WTC11 (cell line): Measurements from ENCODE around the gene MVB12A. TPM values are rescaled to one million over a fixed set of nuclear protein-coding genes. Genes with fewer than 3 reads are reported as not detected.
A peak's percentile ranks its signal among the peaks of the same experiment; 100 is the strongest.

Experiments used
- ATAC-seq: fragments of 200-7000 bp; cut with Tn5 transposase; 2 replicates; pipeline ENCODE4 v1.10.0; 2021; ENCODE audit warnings: mild to moderate bottlenecking, moderate library complexity
- CTCF ChIA-PET: fragments of 300-600 bp; sonication (Branson Sonifier 250); formaldehyde crosslinking; loops from one replicate; lab custom pipeline; 2021; ENCODE audit warnings: antibody characterized with exemption; lab: Charles Lee
- POLR2A ChIA-PET: fragments of 350-600 bp; sonication (Branson Sonifier 250); formaldehyde crosslinking; loops from one replicate; lab custom pipeline; 2021; ENCODE audit warnings: antibody characterized with exemption; lab: Charles Lee
- DNase-seq: peaks from one replicate; pipeline ENCODE4 v3.0.0; 2021; ENCODE audit warnings: low spot score
- H3K27ac Mint-ChIP-seq: 2 replicates; pipeline ENCODE4 v1.8.0; 2021; ENCODE audit warnings: mixed read lengths
- H3K27me3 Mint-ChIP-seq: 2 replicates; pipeline ENCODE4 v1.8.0; 2021; ENCODE audit warnings: low read depth, mild to moderate bottlenecking, moderate library complexity, mixed read lengths
- H3K36me3 Mint-ChIP-seq: 2 replicates; pipeline ENCODE4 v1.8.0; 2021; ENCODE audit warnings: mixed read lengths
- H3K4me1 Mint-ChIP-seq: 2 replicates; pipeline ENCODE4 v1.8.0; 2022; ENCODE audit warnings: mixed read lengths
- H3K4me3 Mint-ChIP-seq: 2 replicates; pipeline ENCODE4 v1.8.0; 2021; ENCODE audit warnings: mild to moderate bottlenecking, moderate library complexity, mixed read lengths
- H3K9me3 Mint-ChIP-seq: 2 replicates; pipeline ENCODE4 v1.8.0; 2021; ENCODE audit warnings: mixed read lengths
- AR ChIP-seq: fragments of 250-450 bp; sonication (Bioruptor Pico); IDR thresholded peaks from 2 replicates; pipeline ENCODE4 v1.9.0; 2021; ENCODE audit warnings: mild to moderate bottlenecking
- CBFB ChIP-seq: sonication (generic); formaldehyde crosslinking; IDR thresholded peaks from 2 replicates; pipeline ENCODE4 v1.8.1; 2022; ENCODE audit warnings: mild to moderate bottlenecking, low read depth, missing genetic modification reagents
- FOXJ3 ChIP-seq: sonication (generic); formaldehyde crosslinking; IDR thresholded peaks from 2 replicates; pipeline ENCODE4 v1.9.0; 2021; ENCODE audit warnings: missing genetic modification reagents, mild to moderate bottlenecking, borderline replicate concordance
- GRHL2 ChIP-seq: fragments of 250-450 bp; sonication (Bioruptor Pico); IDR thresholded peaks from 2 replicates; pipeline ENCODE4 v1.8.0; 2022; ENCODE audit warnings: mild to moderate bottlenecking, moderate library complexity; ENCODE audit not compliant: insufficient replicate concordance, severe bottlenecking
- IRF2 ChIP-seq: sonication (generic); formaldehyde crosslinking; IDR thresholded peaks from 2 replicates; pipeline ENCODE4 v1.8.0; 2022; ENCODE audit warnings: low read depth, missing genetic modification reagents, borderline replicate concordance
- JUN ChIP-seq: sonication (generic); formaldehyde crosslinking; IDR thresholded peaks from 2 replicates; pipeline ENCODE4 v1.8.0; 2023; ENCODE audit warnings: mild to moderate bottlenecking, missing genetic modification reagents
- MXD4 ChIP-seq: fragments of 250-450 bp; sonication (Bioruptor Pico); IDR thresholded peaks from 2 replicates; pipeline ENCODE4 v1.8.0; 2021; ENCODE audit warnings: mild to moderate bottlenecking, moderate library complexity, borderline replicate concordance
- NFE2L1 ChIP-seq: sonication (generic); formaldehyde crosslinking; IDR thresholded peaks from 2 replicates; pipeline ENCODE4 v1.8.1; 2023; ENCODE audit warnings: missing genetic modification reagents
- NR2C2 ChIP-seq: sonication (generic); formaldehyde crosslinking; IDR thresholded peaks from 2 replicates; pipeline ENCODE4 v1.8.0; 2022; ENCODE audit warnings: mild to moderate bottlenecking, missing genetic modification reagents
- OVOL2 ChIP-seq: fragments of 250-450 bp; sonication (Bioruptor Pico); IDR thresholded peaks from 2 replicates; pipeline ENCODE4 v1.9.0; 2021; ENCODE audit warnings: mild to moderate bottlenecking, borderline replicate concordance
- SMAD3 ChIP-seq: sonication (generic); formaldehyde crosslinking; IDR thresholded peaks from 2 replicates; pipeline ENCODE4 v1.8.0; 2022; ENCODE audit warnings: missing genetic modification reagents, mild to moderate bottlenecking, borderline replicate concordance
- SP1 ChIP-seq: sonication (generic); formaldehyde crosslinking; conservative IDR thresholded peaks from 2 replicates; pipeline ENCODE4 v1.8.1; 2022; ENCODE audit warnings: missing genetic modification reagents
- TCF7 ChIP-seq: sonication (generic); formaldehyde crosslinking; IDR thresholded peaks from 2 replicates; pipeline ENCODE4 v1.8.0; 2022; ENCODE audit warnings: mild to moderate bottlenecking, low read depth, missing genetic modification reagents, moderate library complexity
- TEAD1 ChIP-seq: sonication (generic); formaldehyde crosslinking; IDR thresholded peaks from 2 replicates; pipeline ENCODE4 v1.8.0; 2022; ENCODE audit warnings: mild to moderate bottlenecking, missing genetic modification reagents
- ZMAT4 ChIP-seq: fragments of 250-450 bp; sonication (Bioruptor Pico); IDR thresholded peaks from 2 replicates; pipeline ENCODE4 v1.9.0; 2021; ENCODE audit warnings: mild to moderate bottlenecking
- ZSCAN18 ChIP-seq: fragments of 250-450 bp; sonication (Bioruptor Pico); IDR thresholded peaks from 2 replicates; pipeline ENCODE4 v2.1.2; 2022; ENCODE audit warnings: mild to moderate bottlenecking, moderate library complexity
- total RNA-seq: library from RNA; stranded (reverse); gene quantifications from 3 replicates; pipeline ENCODE4 v1.2.3, GENCODE V29; 2021
- TF ChIP-seq, protein P1 (sequence below): fragments of 200-600 bp; IDR thresholded peaks from 2 replicates; pipeline ENCODE4 v1.8.0; 2022; ENCODE audit warnings: antibody characterized with exemption
- TF ChIP-seq, protein P2 (sequence below): sonication (generic); formaldehyde crosslinking; IDR thresholded peaks from 2 replicates; pipeline ENCODE4 v1.8.1; 2022; ENCODE audit warnings: low read depth, mild to moderate bottlenecking, moderate library complexity, missing genetic modification reagents, borderline replicate concordance
- TF ChIP-seq, protein P3 (sequence below): sonication (generic); formaldehyde crosslinking; IDR thresholded peaks from 2 replicates; pipeline ENCODE4 v1.8.0; 2022; ENCODE audit warnings: mild to moderate bottlenecking, missing genetic modification reagents
- TF ChIP-seq, protein P4 (sequence below): sonication (generic); formaldehyde crosslinking; IDR thresholded peaks from 2 replicates; pipeline ENCODE4 v1.8.0; 2023; ENCODE audit warnings: missing genetic modification reagents, mild to moderate bottlenecking, borderline replicate concordance
- TF ChIP-seq, protein P5 (sequence below): sonication (generic); formaldehyde crosslinking; IDR thresholded peaks from 2 replicates; pipeline ENCODE4 v1.8.1; 2023; ENCODE audit warnings: mild to moderate bottlenecking, missing genetic modification reagents, moderate library complexity

MVB12A gene
- total RNA-seq, 1 experiment from 2014 or later, result 58.7 TPM

DNA sequence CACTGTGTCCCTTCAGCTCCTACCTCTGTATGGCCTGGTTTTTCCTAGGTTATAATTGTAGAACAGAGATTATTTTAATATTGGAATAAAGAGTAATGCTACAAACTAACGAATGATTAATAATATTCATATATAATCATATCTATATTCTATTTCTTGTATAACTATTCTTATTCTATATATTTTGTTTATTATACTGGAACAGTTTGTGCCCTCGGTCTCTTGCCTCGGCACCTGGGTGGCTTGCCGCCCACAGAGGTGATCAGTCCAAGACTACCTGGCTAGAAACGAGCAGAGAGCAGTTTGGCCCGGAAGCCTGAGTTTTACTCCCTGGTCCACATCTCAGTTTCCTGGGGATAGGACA, 46.6 kb downstream of the MVB12A start (continued):
- TF ChIP-seq GRHL2 (CRISPR knock-in tag) (no peak), SMAD3 (CRISPR knock-in tag) (no peak), NFE2L1 (CRISPR knock-in tag) (no peak), CBFB (CRISPR knock-in tag) (no peak), ZSCAN18 (CRISPR knock-in tag) (no peak), MXD4 (CRISPR knock-in tag) (no peak), SP1 (CRISPR knock-in tag) (no peak), IRF2 (CRISPR knock-in tag) (no peak), OVOL2 (CRISPR knock-in tag) (no peak), AR (CRISPR knock-in tag) (no peak)
- TF ChIP-seq, protein P1, sequence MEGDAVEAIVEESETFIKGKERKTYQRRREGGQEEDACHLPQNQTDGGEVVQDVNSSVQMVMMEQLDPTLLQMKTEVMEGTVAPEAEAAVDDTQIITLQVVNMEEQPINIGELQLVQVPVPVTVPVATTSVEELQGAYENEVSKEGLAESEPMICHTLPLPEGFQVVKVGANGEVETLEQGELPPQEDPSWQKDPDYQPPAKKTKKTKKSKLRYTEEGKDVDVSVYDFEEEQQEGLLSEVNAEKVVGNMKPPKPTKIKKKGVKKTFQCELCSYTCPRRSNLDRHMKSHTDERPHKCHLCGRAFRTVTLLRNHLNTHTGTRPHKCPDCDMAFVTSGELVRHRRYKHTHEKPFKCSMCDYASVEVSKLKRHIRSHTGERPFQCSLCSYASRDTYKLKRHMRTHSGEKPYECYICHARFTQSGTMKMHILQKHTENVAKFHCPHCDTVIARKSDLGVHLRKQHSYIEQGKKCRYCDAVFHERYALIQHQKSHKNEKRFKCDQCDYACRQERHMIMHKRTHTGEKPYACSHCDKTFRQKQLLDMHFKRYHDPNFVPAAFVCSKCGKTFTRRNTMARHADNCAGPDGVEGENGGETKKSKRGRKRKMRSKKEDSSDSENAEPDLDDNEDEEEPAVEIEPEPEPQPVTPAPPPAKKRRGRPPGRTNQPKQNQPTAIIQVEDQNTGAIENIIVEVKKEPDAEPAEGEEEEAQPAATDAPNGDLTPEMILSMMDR, result no peak
- TF ChIP-seq, protein P2, sequence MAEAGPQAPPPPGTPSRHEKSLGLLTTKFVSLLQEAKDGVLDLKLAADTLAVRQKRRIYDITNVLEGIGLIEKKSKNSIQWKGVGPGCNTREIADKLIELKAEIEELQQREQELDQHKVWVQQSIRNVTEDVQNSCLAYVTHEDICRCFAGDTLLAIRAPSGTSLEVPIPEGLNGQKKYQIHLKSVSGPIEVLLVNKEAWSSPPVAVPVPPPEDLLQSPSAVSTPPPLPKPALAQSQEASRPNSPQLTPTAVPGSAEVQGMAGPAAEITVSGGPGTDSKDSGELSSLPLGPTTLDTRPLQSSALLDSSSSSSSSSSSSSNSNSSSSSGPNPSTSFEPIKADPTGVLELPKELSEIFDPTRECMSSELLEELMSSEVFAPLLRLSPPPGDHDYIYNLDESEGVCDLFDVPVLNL (CRISPR knock-in tag), result no peak
- TF ChIP-seq, protein P3, sequence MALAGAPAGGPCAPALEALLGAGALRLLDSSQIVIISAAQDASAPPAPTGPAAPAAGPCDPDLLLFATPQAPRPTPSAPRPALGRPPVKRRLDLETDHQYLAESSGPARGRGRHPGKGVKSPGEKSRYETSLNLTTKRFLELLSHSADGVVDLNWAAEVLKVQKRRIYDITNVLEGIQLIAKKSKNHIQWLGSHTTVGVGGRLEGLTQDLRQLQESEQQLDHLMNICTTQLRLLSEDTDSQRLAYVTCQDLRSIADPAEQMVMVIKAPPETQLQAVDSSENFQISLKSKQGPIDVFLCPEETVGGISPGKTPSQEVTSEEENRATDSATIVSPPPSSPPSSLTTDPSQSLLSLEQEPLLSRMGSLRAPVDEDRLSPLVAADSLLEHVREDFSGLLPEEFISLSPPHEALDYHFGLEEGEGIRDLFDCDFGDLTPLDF (CRISPR knock-in tag), result no peak

GRCh38 chr19:17467471-17468301, 47.8 kb downstream of the MVB12A start:
- Mint-ChIP-seq H3K27me3 (peaks cover 56% of the 10 kb centered on the region), H3K27ac (no peak overlapping the region), H3K4me3 (peak overlapping the region; percentile 93), H3K4me1 (peaks cover 19% of the 10 kb centered on the region), H3K9me3 (no peaks in the 10 kb centered on the region), H3K36me3 (no peaks in the 10 kb centered on the region)
- POLR2A ChIA-PET, result interaction anchor here (0.7 kb wide), 1 partner anchor 56 kb away, joined by 4 read pairs; no protein-coding TSS in a partner anchor
- DNase-seq, result no peak
- CTCF ChIA-PET, result interaction anchor here (1.2 to 2.9 kb wide), 6 partner anchors 9 to 64 kb away, joined by 4 to 18 read pairs (median 5); no protein-coding TSS in a partner anchor
- no peak for ATAC-seq
- TF ChIP-seq, protein P4, sequence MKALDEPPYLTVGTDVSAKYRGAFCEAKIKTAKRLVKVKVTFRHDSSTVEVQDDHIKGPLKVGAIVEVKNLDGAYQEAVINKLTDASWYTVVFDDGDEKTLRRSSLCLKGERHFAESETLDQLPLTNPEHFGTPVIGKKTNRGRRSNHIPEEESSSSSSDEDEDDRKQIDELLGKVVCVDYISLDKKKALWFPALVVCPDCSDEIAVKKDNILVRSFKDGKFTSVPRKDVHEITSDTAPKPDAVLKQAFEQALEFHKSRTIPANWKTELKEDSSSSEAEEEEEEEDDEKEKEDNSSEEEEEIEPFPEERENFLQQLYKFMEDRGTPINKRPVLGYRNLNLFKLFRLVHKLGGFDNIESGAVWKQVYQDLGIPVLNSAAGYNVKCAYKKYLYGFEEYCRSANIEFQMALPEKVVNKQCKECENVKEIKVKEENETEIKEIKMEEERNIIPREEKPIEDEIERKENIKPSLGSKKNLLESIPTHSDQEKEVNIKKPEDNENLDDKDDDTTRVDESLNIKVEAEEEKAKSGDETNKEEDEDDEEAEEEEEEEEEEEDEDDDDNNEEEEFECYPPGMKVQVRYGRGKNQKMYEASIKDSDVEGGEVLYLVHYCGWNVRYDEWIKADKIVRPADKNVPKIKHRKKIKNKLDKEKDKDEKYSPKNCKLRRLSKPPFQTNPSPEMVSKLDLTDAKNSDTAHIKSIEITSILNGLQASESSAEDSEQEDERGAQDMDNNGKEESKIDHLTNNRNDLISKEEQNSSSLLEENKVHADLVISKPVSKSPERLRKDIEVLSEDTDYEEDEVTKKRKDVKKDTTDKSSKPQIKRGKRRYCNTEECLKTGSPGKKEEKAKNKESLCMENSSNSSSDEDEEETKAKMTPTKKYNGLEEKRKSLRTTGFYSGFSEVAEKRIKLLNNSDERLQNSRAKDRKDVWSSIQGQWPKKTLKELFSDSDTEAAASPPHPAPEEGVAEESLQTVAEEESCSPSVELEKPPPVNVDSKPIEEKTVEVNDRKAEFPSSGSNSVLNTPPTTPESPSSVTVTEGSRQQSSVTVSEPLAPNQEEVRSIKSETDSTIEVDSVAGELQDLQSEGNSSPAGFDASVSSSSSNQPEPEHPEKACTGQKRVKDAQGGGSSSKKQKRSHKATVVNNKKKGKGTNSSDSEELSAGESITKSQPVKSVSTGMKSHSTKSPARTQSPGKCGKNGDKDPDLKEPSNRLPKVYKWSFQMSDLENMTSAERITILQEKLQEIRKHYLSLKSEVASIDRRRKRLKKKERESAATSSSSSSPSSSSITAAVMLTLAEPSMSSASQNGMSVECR (CRISPR knock-in tag), result no peak
- no peak for TF ChIP-seq JUN (CRISPR knock-in tag)
- no peak for TF ChIP-seq NR2C2 (CRISPR knock-in tag)
- no peak for TF ChIP-seq ZMAT4 (CRISPR knock-in tag)
- TF ChIP-seq, protein P5, sequence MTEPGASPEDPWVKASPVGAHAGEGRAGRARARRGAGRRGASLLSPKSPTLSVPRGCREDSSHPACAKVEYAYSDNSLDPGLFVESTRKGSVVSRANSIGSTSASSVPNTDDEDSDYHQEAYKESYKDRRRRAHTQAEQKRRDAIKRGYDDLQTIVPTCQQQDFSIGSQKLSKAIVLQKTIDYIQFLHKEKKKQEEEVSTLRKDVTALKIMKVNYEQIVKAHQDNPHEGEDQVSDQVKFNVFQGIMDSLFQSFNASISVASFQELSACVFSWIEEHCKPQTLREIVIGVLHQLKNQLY (CRISPR knock-in tag), result no peak
- TF ChIP-seq FOXJ3 (CRISPR knock-in tag), result no peak
- no peak for TF ChIP-seq TCF7 (CRISPR knock-in tag)
- TF ChIP-seq TEAD1 (CRISPR knock-in tag), result no peak
